ENCODE results near the gene UPF1. TPM values are rescaled to one million over a fixed set of nuclear protein-coding genes. Genes with fewer than 3 reads are reported as not detected.

UPF1 gene
- total RNA-seq, 1 experiment from 2014 or later, result 96.6 TPM

DNA sequence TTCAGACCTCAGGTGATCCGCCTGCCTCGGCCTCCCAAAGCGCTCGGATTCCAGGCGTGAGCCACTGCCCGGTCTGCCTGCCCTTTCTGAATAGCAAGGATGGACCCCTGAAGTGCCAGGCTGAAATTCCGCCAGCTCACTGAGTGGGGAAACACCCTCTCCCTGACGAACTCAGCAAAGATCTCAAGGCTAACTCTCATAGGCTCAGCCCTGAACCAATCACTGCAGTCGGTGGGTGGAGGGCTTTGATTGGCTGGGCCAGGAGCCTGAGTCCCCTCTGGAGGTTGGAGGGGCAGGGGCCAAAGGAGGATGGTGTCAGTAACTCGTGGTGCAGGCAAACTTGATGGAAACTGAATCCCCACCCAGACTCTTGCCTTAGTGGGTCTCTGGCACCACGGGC lies 29.4 kb upstream of the UPF1 start:
- Histone ChIP-seq H3K36me3 (ENCODE audit: control insufficient read depth, insufficient read depth, low read length) (no peaks in the 10 kb centered on the region), H3K27me3 (replicated peaks; ENCODE audit: control insufficient read depth, insufficient read depth, low read length) (no peaks in the 10 kb centered on the region), H3K4me3 (ENCODE audit: low read depth, low read length) (no peak overlapping the region), H3K4me1 (peaks cover 6% of the 10 kb centered on the region), H3K9me3 (no peaks in the 10 kb centered on the region)
- ChIA-PET POLR2A (no interaction called here), CTCF (no interaction called here)
- TF ChIP-seq, protein P1, sequence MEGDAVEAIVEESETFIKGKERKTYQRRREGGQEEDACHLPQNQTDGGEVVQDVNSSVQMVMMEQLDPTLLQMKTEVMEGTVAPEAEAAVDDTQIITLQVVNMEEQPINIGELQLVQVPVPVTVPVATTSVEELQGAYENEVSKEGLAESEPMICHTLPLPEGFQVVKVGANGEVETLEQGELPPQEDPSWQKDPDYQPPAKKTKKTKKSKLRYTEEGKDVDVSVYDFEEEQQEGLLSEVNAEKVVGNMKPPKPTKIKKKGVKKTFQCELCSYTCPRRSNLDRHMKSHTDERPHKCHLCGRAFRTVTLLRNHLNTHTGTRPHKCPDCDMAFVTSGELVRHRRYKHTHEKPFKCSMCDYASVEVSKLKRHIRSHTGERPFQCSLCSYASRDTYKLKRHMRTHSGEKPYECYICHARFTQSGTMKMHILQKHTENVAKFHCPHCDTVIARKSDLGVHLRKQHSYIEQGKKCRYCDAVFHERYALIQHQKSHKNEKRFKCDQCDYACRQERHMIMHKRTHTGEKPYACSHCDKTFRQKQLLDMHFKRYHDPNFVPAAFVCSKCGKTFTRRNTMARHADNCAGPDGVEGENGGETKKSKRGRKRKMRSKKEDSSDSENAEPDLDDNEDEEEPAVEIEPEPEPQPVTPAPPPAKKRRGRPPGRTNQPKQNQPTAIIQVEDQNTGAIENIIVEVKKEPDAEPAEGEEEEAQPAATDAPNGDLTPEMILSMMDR (IDR thresholded peaks at IDR 0.05; ENCODE audit: insufficient read depth in 1 of 2, low read depth in 1 of 2, low read length in 1 of 2, severe bottlenecking in 1 of 2, unreplicated experiment in 1 of 2), result no peak
- Mint-ChIP-seq H3K36me3 (ENCODE audit: insufficient read depth, unreplicated experiment) (no peaks in the 10 kb centered on the region), H3K4me3 (ENCODE audit: unreplicated experiment) (no peak overlapping the region), H3K9me3 (ENCODE audit: unreplicated experiment) (no peaks in the 10 kb centered on the region), H3K27me3 (ENCODE audit: insufficient read depth, unreplicated experiment) (no peaks in the 10 kb centered on the region), H3K4me1 (ENCODE audit: low read depth, unreplicated experiment) (no peaks in the 10 kb centered on the region), H3K27ac (ENCODE audit: unreplicated experiment) (no peak overlapping the region)
- intact Hi-C loops (cut with micrococcal nuclease; ENCODE audit: unreplicated experiment), result no loop called here
- DNase-seq, result no peak
- BruUV-seq (replicated peaks), result no TSS peak

DNA sequence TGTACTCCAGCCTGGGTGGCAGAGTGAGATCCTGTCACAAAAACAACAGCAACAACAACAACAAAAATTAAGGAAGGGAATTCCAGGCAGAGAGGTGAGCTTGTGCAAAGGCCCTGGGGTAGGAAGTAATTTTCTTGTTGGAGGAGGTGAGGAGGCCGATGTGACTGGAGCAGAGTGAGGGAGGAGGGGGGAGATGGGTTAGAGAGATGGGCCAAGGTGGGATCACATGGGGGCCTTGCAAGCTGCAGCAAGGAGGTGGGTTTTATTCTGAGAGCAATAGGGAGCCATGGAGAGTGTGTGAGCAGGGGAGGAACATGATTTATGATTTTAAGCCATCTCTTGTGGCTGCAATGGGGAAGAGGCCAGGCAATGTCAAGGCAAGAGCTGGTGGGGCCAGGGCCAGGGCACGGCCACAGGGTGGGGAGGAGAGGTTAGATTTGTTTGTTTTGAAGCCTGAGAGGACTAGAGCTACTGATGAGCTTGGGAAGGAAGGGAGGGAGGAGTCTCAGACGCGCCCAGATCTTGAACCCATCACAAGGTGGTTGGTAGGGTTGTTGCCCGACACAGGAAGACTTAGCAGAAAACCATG lies 28.1 kb upstream of the UPF1 start:
- no peaks in the 10 kb centered on the region for H3K9me3 ChIP-seq
- no peak for DNase-seq

DNA sequence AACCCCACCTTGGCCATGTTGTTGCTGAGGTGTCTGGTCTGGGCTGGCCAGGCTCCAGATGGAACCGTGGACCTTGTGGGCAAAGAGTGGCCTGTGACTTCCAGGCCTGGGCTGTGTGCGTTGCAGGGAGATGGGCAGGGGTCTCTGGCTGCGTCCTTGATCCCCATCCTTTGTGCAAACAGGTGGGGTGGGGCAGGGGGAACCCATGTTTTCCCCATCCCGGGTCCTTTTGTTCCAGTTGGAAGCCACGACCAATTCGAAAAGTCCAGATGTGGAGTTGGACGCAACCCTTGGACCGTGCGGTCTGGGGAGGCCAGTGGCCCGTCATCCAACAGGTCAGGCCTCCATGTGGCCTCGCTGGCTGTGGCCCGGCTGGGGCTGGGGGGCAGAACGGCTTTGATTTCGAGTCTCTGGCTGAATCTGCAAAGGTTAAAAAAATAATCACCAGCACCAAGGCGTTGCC lies 27.6 kb upstream of the UPF1 start:
- intact Hi-C loops (cut with micrococcal nuclease; ENCODE audit: unreplicated experiment), result no loop called here
- Mint-ChIP-seq H3K9me3 (ENCODE audit: unreplicated experiment) (no peaks in the 10 kb centered on the region), H3K4me3 (ENCODE audit: unreplicated experiment) (no peak overlapping the region), H3K36me3 (ENCODE audit: insufficient read depth, unreplicated experiment) (no peaks in the 10 kb centered on the region), H3K27ac (ENCODE audit: unreplicated experiment) (no peak overlapping the region), H3K4me1 (ENCODE audit: low read depth, unreplicated experiment) (no peaks in the 10 kb centered on the region), H3K27me3 (ENCODE audit: insufficient read depth, unreplicated experiment) (no peaks in the 10 kb centered on the region)
- no peak overlapping the region for H3K4me3 ChIP-seq (ENCODE audit: low read depth, low read length)
- ChIA-PET POLR2A (no interaction called here), CTCF (no interaction called here)
- H3K4me1 ChIP-seq, result no peaks in the 10 kb centered on the region
- TF ChIP-seq, protein P1 (IDR thresholded peaks at IDR 0.05; ENCODE audit: insufficient read depth in 1 of 2, low read depth in 1 of 2, low read length in 1 of 2, severe bottlenecking in 1 of 2, unreplicated experiment in 1 of 2), result no peak
- no peaks in the 10 kb centered on the region for H3K27me3 ChIP-seq (replicated peaks; ENCODE audit: control insufficient read depth, insufficient read depth, low read length)
- no peaks in the 10 kb centered on the region for H3K9me3 ChIP-seq
- no TSS peak for BruUV-seq (replicated peaks)
- no peak for DNase-seq
- no peaks in the 10 kb centered on the region for H3K36me3 ChIP-seq (ENCODE audit: control insufficient read depth, insufficient read depth, low read length)

More for the DNA sequence above, 28.1 kb upstream of the UPF1 start:
- CTCF ChIA-PET, result no interaction called here
- Mint-ChIP-seq H3K27me3 (ENCODE audit: insufficient read depth, unreplicated experiment) (no peaks in the 10 kb centered on the region), H3K4me3 (ENCODE audit: unreplicated experiment) (no peak overlapping the region), H3K27ac (ENCODE audit: unreplicated experiment) (no peak overlapping the region), H3K36me3 (ENCODE audit: insufficient read depth, unreplicated experiment) (no peaks in the 10 kb centered on the region), H3K9me3 (ENCODE audit: unreplicated experiment) (no peaks in the 10 kb centered on the region), H3K4me1 (ENCODE audit: low read depth, unreplicated experiment) (no peaks in the 10 kb centered on the region)
- peaks cover 3% of the 10 kb centered on the region for H3K4me1 ChIP-seq
- BruUV-seq (replicated peaks), result no TSS peak
- H3K4me3 ChIP-seq (ENCODE audit: low read depth, low read length), result no peak overlapping the region
- TF ChIP-seq, protein P1 (IDR thresholded peaks at IDR 0.05; ENCODE audit: insufficient read depth in 1 of 2, low read depth in 1 of 2, low read length in 1 of 2, severe bottlenecking in 1 of 2, unreplicated experiment in 1 of 2), result no peak
- H3K27me3 ChIP-seq (replicated peaks; ENCODE audit: control insufficient read depth, insufficient read depth, low read length), result no peaks in the 10 kb centered on the region
- intact Hi-C loops (cut with micrococcal nuclease; ENCODE audit: unreplicated experiment), result no loop called here
- POLR2A ChIA-PET, result no interaction called here
- no peaks in the 10 kb centered on the region for H3K36me3 ChIP-seq (ENCODE audit: control insufficient read depth, insufficient read depth, low read length)

All from Caco-2 (cell line).